Gastrocnemius medialis (tissue), 4 donors: ENCODE results near the gene LRRC59. TPM values are rescaled to one million over a fixed set of nuclear protein-coding genes. Genes with fewer than 3 reads are reported as not detected.
A peak's percentile ranks its signal among the peaks of the same experiment; 100 is the strongest.

ENCODE experiments used
- ATAC-seq, 2 donors: fragments of 150-250 bp; one replicate each; pipeline ENCODE4 v1.9.1; 2016
- DNase-seq, 2 donors: peaks; one replicate each; pipeline ENCODE4 v3.0.0-alpha.2; 2019
- H3K27ac ChIP-seq, 4 donors: fragments of 200-600 bp; sonication (generic); 1 replicate in 1 of 4; 2 replicates in 3 of 4; pipeline ENCODE4 v1.5.1; 2016 to 2018; ENCODE audit warnings: mild to moderate bottlenecking in 2 of 4, moderate library complexity in 1 of 4
- H3K27me3 ChIP-seq, 3 donors: fragments of 200-600 bp; sonication (generic) in 2 of 3; 1 replicate in 1 of 3; 2 replicates in 2 of 3; pipeline versions ENCODE4 v1.5.1 to v1.6.0; 2016 to 2019; ENCODE audit warnings: mild to moderate bottlenecking in 1 of 3, moderate library complexity in 1 of 3
- H3K36me3 ChIP-seq, 2 donors: fragments of 200-600 bp; sonication (generic) in 1 of 2; one replicate each; pipeline ENCODE4 v1.5.1; 2017 to 2018
- H3K4me1 ChIP-seq, 2 donors: fragments of 200-600 bp; sonication (generic) in 1 of 2; one replicate each; pipeline ENCODE4 v1.5.1; 2016 to 2017; ENCODE audit warnings: mild to moderate bottlenecking in 2 of 2
- H3K4me3 ChIP-seq, 4 donors: fragments of 200-600 bp; sonication (generic) in 3 of 4; 1 replicate in 1 of 4; 2 replicates in 3 of 4; pipeline ENCODE4 v1.5.1; 2016 to 2019; ENCODE audit warnings: mild to moderate bottlenecking in 2 of 4
- H3K9me3 ChIP-seq, 3 donors: fragments of 200-600 bp; sonication (generic) in 2 of 3; 1 replicate in 1 of 3; 2 replicates in 2 of 3; pipeline ENCODE4 v1.5.1; 2016 to 2019
- CTCF ChIP-seq, 5 experiments: fragments of 450-650 bp in 3 of 5; fragments of 200-600 bp in 2 of 5; sonication (generic) in 2 of 5; IDR thresholded peaks in 4 of 5; conservative IDR thresholded peaks in 1 of 5; 1 replicate in 4 of 5; 2 replicates in 1 of 5; pipeline ENCODE4 v1.5.1; 2016 to 2019; ENCODE audit warnings: antibody characterized with exemption in 5 of 5, mild to moderate bottlenecking in 3 of 5, moderate library complexity in 3 of 5
- POLR2A ChIP-seq, 2 donors: fragments of 450-650 bp; IDR thresholded peaks; one replicate each; pipeline ENCODE4 v1.6.1; 2017; ENCODE audit warnings: antibody characterized with exemption in 2 of 2, mild to moderate bottlenecking in 2 of 2, moderate library complexity in 2 of 2
- in situ Hi-C, 4 donors: fragments of 200-750 bp; cut with MboI; loops; one replicate each; pipeline versions ENCODE4 v1.15.0 to v1.8.0; 2017; ENCODE audit warnings: low sequenced_read_pairs in 4 of 4
- intact Hi-C: fragments of 100-400 bp; cut with DNase I; formaldehyde crosslinking; loops from one replicate; pipeline ENCODE4 v1.15.1; 2023; ENCODE audit warnings: low total_unique reads
- total RNA-seq, 4 donors: library from RNA; depleted of rRNA; stranded (reverse); fragments of >200 nt; gene quantifications; one replicate each; pipeline versions ENCODE4 v1.1.0 to v1.2.3, GENCODE V29; 2016

The LRRC59 gene
- total RNA-seq, 4 donors from 2014 or later, result 25.4 to 73.2 (median 55.8) TPM

GRCh38 chr17:50355701-50356341 lies 41.5 kb downstream of the LRRC59 start:
- no peak for ATAC-seq

GRCh38 chr17:50355336-50355700 lies 42.0 kb downstream of the LRRC59 start:
- DNase-seq, result no peak
- ATAC-seq, result no peak

More at GRCh38 chr17:50355701-50356341, 41.5 kb downstream of the LRRC59 start:
- H3K9me3 ChIP-seq, result no peaks in the 10 kb centered on the region
- in situ Hi-C loops (no loop called here), intact Hi-C loops (no loop called here)
- no peak overlapping the region for H3K27ac ChIP-seq
- peak in 1 of 2 donors; percentile 10 for DNase-seq
- no peaks in the 10 kb centered on the region for H3K4me1 ChIP-seq
- H3K27me3 ChIP-seq, result no peaks in the 10 kb centered on the region
- no peak for TF ChIP-seq POLR2A (IDR thresholded peaks at IDR 0.05)
- TF ChIP-seq CTCF (IDR thresholded peaks at IDR 0.05 in 4 of 5, conservative IDR thresholded peaks at IDR 0.05 in 1 of 5), result no peak
- H3K4me3 ChIP-seq, result no peak overlapping the region
- H3K36me3 ChIP-seq, result peaks cover 0 to 43% of the 10 kb centered on the region in 2 donors

DNA sequence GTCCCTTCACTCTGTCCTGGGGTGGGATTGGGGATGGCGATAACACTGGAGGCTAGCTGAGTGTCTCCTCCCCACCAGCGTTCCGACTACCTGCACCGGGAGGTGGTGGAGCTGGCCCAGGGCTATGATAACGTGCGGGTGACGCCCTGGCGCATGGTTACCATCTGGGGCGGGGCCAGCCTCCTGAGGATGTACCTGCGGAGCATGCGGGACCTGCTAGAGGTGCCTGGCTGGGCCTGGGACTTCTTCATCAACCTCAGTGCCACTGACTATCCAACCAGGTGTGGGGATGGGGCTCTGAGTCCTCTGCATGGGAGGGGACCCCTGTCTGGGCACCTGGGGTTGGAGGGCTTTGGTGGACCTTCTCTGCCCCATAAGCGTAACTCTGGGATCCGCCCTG lies 42.5 kb downstream of the LRRC59 start:
- ATAC-seq, result no peak
- intact Hi-C loops, result no loop called here
- H3K36me3 ChIP-seq, result peaks cover 0 to 43% of the 10 kb centered on the region in 2 donors

More at GRCh38 chr17:50355336-50355700, 42.0 kb downstream of the LRRC59 start:
- Histone ChIP-seq H3K27me3 (no peaks in the 10 kb centered on the region), H3K4me1 (no peaks in the 10 kb centered on the region), H3K27ac (no peak overlapping the region), H3K4me3 (no peak overlapping the region), H3K36me3 (peaks cover 0 to 43% of the 10 kb centered on the region in 2 donors), H3K9me3 (no peaks in the 10 kb centered on the region)
- in situ Hi-C loops, result no loop called here
- intact Hi-C loops, result no loop called here
- TF ChIP-seq POLR2A (IDR thresholded peaks at IDR 0.05), result no peak
- no peak for TF ChIP-seq CTCF (IDR thresholded peaks at IDR 0.05 in 4 of 5, conservative IDR thresholded peaks at IDR 0.05 in 1 of 5)

GRCh38 chr17:50354198-50354597 lies 43.1 kb downstream of the LRRC59 start:
- in situ Hi-C loops, result no loop called here
- intact Hi-C loops, result no loop called here

More for the DNA sequence above, 42.5 kb downstream of the LRRC59 start:
- no peaks in the 10 kb centered on the region for H3K27me3 ChIP-seq
- peak in 1 of 2 donors; percentile 9 for DNase-seq
- no peak overlapping the region for H3K27ac ChIP-seq
- no peak overlapping the region for H3K4me3 ChIP-seq
- TF ChIP-seq POLR2A (IDR thresholded peaks at IDR 0.05), result no peak
- TF ChIP-seq CTCF (IDR thresholded peaks at IDR 0.05 in 4 of 5, conservative IDR thresholded peaks at IDR 0.05 in 1 of 5), result no peak
- in situ Hi-C loops, result no loop called here
- no peaks in the 10 kb centered on the region for H3K9me3 ChIP-seq
- no peaks in the 10 kb centered on the region for H3K4me1 ChIP-seq

More at GRCh38 chr17:50354198-50354597, 43.1 kb downstream of the LRRC59 start:
- ATAC-seq (no peak), DNase-seq (no peak)
- no peak overlapping the region for H3K4me3 ChIP-seq
- peaks cover 0 to 43% of the 10 kb centered on the region in 2 donors for H3K36me3 ChIP-seq
- no peak overlapping the region for H3K27ac ChIP-seq
- no peaks in the 10 kb centered on the region for H3K4me1 ChIP-seq
- no peaks in the 10 kb centered on the region for H3K27me3 ChIP-seq
- no peak for TF ChIP-seq CTCF (IDR thresholded peaks at IDR 0.05 in 4 of 5, conservative IDR thresholded peaks at IDR 0.05 in 1 of 5)
- TF ChIP-seq POLR2A (IDR thresholded peaks at IDR 0.05), result no peak
- H3K9me3 ChIP-seq, result no peaks in the 10 kb centered on the region
